Nephron progenitor cell (in vitro differentiated cells): ENCODE results near the gene SETD1A.

Experiments used
- DNase-seq: peaks from one replicate; pipeline ENCODE4 v3.0.0; 2021
- H3K27ac Mint-ChIP-seq: 2 replicates; pipeline ENCODE4 v1.8.0; 2021; ENCODE audit warnings: mild to moderate bottlenecking, moderate library complexity, mixed read lengths
- H3K27me3 Mint-ChIP-seq: 2 replicates; pipeline ENCODE4 v1.8.0; 2021; ENCODE audit warnings: mild to moderate bottlenecking, low read depth, mixed read lengths; ENCODE audit not compliant: poor library complexity
- H3K36me3 Mint-ChIP-seq: 2 replicates; pipeline ENCODE4 v1.8.0; 2021; ENCODE audit warnings: low read depth, mixed read lengths
- H3K4me1 Mint-ChIP-seq: 2 replicates; pipeline ENCODE4 v1.8.0; 2021; ENCODE audit warnings: mixed read lengths
- H3K4me3 Mint-ChIP-seq: 2 replicates; pipeline ENCODE4 v1.8.0; 2021; ENCODE audit warnings: mild to moderate bottlenecking, moderate library complexity, mixed read lengths
- H3K9me3 Mint-ChIP-seq: 2 replicates; pipeline ENCODE4 v1.8.0; 2021; ENCODE audit warnings: mild to moderate bottlenecking, moderate library complexity, mixed read lengths
- CTCF ChIP-seq: fragments of 200-600 bp; sonication (generic); IDR thresholded peaks from 2 replicates; pipeline ENCODE4 v1.5.0; 2021; ENCODE audit warnings: antibody characterized with exemption

Gene SETD1A

GRCh38 chr16:30944352-30944751, 13.2 kb upstream of the SETD1A start:
- H3K4me1 Mint-ChIP-seq: peaks cover 33% of the 10 kb centered on the region
- H3K36me3 Mint-ChIP-seq: peaks cover 66% of the 10 kb centered on the region
- H3K9me3 Mint-ChIP-seq: no peaks in the 10 kb centered on the region
- no peak overlapping the region for H3K4me3 Mint-ChIP-seq
- no peak overlapping the region for H3K27ac Mint-ChIP-seq
- no peak for TF ChIP-seq CTCF
- H3K27me3 Mint-ChIP-seq: peaks cover 3% of the 10 kb centered on the region
- no peak for DNase-seq

GRCh38 chr16:30946671-30947540, 10.6 kb upstream of the SETD1A start:
- no peak for DNase-seq
- peak overlapping the region; percentile 56 for H3K4me3 Mint-ChIP-seq
- H3K4me1 Mint-ChIP-seq: peaks cover 41% of the 10 kb centered on the region
- TF ChIP-seq CTCF: no peak
- H3K27ac Mint-ChIP-seq: peak overlapping the region; percentile 88
- H3K9me3 Mint-ChIP-seq: no peaks in the 10 kb centered on the region
- H3K36me3 Mint-ChIP-seq: peaks cover 44% of the 10 kb centered on the region
- peaks cover 3% of the 10 kb centered on the region for H3K27me3 Mint-ChIP-seq

- DNase-seq: no peak
- Mint-ChIP-seq H3K27me3 (peaks cover 3% of the 10 kb centered on the region), H3K4me1 (peaks cover 42% of the 10 kb centered on the region), H3K9me3 (no peaks in the 10 kb centered on the region), H3K27ac (peak overlapping the region; percentile 88), H3K36me3 (peaks cover 38% of the 10 kb centered on the region), H3K4me3 (peak overlapping the region; percentile 95)
- no peak for TF ChIP-seq CTCF
Measured at GRCh38 chr16:30947541-30947858, 10.1 kb upstream of the SETD1A start.

- H3K27me3 Mint-ChIP-seq: peaks cover 3% of the 10 kb centered on the region
- peak overlapping the region; percentile 95 for H3K4me3 Mint-ChIP-seq
- peaks cover 32% of the 10 kb centered on the region for H3K36me3 Mint-ChIP-seq
- peak overlapping the region; percentile 98 for H3K27ac Mint-ChIP-seq
- H3K4me1 Mint-ChIP-seq: peaks cover 42% of the 10 kb centered on the region
- TF ChIP-seq CTCF: no peak
- DNase-seq: peak; percentile 98
- no peaks in the 10 kb centered on the region for H3K9me3 Mint-ChIP-seq
Measured at GRCh38 chr16:30947859-30948666, 9.5 kb upstream of the SETD1A start.

GRCh38 chr16:30948667-30949649, 8.6 kb upstream of the SETD1A start, which contains the start of gene ORAI3:
Gene ORAI3 (plus strand): TSS chr16:30949068. CDS start chr16:30949290, 222 bp downstream.
- Mint-ChIP-seq H3K9me3 (no peaks in the 10 kb centered on the region), H3K36me3 (peaks cover 26% of the 10 kb centered on the region), H3K4me1 (peaks cover 50% of the 10 kb centered on the region), H3K27ac (peak within 1 kb of the TSS; percentile 98), H3K27me3 (peaks cover 3% of the 10 kb centered on the region), H3K4me3 (peak within 1 kb of the TSS; percentile 95)
- peak; percentile 71 for DNase-seq
- no peak for TF ChIP-seq CTCF
